GM23248 (cell line): ENCODE results near the gene EREG.

ENCODE experiments used
- EZH2 ChIP-seq: fragments of 200-600 bp; sonication (generic); IDR thresholded peaks from 2 replicates; pipeline ENCODE4 v1.6.1; 2018; ENCODE audit warnings: antibody characterized with exemption, mild to moderate bottlenecking; ENCODE audit not compliant: insufficient read depth, poor library complexity, severe bottlenecking
- EZH2phosphoT487 ChIP-seq: fragments of 200-600 bp; sonication (generic); IDR thresholded peaks from 2 replicates; pipeline ENCODE4 v1.6.1; 2018; ENCODE audit warnings: antibody characterized with exemption, moderate library complexity, mild to moderate bottlenecking, low read depth; ENCODE audit not compliant: insufficient read depth

GRCh38 chr4:74437866-74438265 is 72.9 kb downstream of the EREG start:
- TF ChIP-seq EZH2 (no peak), EZH2phosphoT487 (no peak)
